GM12873 (cell line): ENCODE results near the gene CFAP100.

ENCODE experiments used
- TF ChIP-seq, protein P1 (sequence below): IDR thresholded peaks from 2 replicates; pipeline ENCODE4 v1.5.1; 2012; ENCODE audit warnings: low read depth, mild to moderate bottlenecking, moderate library complexity, low read length, control low read depth; ENCODE audit not compliant: insufficient read depth; ENCODE audit errors: missing control alignments

The CFAP100 gene

DNA sequence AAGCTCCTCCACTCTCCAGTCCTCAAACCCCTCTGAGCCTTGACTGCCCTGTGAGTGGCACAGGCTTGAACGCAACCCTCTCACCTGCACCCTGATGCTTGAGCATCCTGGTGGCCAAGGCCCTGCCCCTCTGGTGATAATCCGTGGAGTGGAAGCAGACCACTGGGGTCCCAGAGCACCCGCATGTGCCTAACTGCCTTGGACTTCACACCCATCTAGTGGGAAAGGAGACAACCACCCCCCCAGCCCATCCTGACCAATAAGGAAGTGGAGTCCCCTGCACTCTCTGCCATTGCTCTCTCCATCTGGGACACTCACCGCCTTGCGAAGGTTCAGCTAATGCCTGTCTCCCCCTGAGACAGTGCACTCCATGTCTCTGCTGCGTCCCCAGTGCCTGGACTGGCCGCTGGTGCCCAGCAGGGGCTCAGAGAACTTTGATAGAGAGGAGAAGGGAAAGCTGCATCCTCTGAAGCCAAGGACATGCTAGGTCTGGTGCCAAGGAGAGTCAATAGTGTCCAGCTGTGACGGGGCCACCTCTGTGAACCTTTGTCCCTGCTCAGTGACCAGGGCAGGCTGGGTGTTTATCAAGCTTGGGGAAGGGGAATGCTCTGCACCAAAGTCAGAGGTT, 40.9 kb upstream of the CFAP100 start:
- TF ChIP-seq, protein P1, sequence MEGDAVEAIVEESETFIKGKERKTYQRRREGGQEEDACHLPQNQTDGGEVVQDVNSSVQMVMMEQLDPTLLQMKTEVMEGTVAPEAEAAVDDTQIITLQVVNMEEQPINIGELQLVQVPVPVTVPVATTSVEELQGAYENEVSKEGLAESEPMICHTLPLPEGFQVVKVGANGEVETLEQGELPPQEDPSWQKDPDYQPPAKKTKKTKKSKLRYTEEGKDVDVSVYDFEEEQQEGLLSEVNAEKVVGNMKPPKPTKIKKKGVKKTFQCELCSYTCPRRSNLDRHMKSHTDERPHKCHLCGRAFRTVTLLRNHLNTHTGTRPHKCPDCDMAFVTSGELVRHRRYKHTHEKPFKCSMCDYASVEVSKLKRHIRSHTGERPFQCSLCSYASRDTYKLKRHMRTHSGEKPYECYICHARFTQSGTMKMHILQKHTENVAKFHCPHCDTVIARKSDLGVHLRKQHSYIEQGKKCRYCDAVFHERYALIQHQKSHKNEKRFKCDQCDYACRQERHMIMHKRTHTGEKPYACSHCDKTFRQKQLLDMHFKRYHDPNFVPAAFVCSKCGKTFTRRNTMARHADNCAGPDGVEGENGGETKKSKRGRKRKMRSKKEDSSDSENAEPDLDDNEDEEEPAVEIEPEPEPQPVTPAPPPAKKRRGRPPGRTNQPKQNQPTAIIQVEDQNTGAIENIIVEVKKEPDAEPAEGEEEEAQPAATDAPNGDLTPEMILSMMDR = no peak

DNA sequence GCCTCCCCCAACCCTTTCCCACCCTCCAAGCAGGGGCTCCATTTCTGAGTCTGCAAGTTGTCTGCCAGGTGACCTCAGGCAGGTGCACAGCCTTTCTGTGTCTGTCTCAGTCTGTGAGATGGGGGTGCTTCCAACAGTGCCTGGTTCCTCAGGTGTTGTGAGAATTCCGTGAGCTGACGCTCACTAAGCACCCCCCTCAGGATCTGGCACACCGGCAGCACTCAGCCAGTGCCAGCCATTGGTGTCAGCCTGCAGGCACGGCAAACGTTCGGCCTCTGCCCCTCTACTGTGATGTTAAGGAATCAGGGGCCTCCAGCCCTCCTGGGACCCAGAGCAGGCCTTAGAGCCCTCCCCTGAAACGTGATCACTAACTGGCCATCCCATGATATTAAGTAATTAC, 39.9 kb upstream of the CFAP100 start:
- TF ChIP-seq, protein P1 = no peak

DNA sequence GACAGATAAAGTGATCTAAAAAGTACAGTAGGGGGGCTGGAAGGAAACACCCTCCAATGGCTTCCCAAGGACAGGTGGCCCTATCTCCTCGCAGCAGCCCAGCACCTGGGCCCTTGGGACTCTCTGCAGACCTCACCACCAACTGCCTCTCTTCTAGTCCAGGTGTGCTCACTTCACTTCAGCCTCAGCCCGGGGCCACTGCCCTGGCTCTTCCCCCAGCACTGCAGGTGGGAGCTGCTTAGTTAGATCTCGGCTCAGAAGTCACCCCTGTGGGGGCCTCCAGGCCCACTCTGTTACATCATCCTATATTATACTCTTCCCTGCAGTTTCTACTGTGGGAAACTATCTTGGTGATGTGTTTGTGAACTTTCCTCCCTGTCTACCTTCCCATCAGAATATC, 39.5 kb upstream of the CFAP100 start:
- TF ChIP-seq, protein P1 = no peak

DNA sequence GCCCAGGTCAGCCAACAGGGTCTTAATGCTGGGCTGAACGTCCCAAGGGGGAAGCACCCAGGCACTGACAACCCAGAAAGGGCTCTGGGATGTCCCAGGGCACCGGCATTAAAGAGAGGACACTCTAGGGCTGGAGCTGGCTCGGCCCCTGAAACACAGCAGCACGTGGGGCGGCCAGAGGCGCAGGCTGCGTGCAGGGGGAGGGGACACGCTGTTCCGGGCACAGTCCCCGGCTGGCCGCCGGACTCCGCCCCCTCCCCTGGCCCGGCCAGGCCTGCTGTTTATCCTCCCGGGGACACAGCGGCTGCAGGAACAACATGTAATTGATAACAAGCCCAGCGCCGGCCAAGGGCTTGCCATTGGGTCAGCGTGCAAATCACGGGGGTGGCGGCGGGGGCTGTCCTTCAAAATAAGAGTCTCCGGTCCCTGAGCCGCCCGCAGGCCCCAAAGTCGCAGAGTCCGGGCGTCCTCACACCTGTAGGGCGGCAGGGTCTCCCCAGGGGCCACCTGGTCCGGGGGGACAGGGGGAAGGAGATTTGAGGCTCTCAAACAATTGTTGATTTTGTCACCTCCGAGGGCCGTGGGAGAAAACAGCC, 38.8 kb upstream of the CFAP100 start:
- TF ChIP-seq, protein P1 = no peak

DNA sequence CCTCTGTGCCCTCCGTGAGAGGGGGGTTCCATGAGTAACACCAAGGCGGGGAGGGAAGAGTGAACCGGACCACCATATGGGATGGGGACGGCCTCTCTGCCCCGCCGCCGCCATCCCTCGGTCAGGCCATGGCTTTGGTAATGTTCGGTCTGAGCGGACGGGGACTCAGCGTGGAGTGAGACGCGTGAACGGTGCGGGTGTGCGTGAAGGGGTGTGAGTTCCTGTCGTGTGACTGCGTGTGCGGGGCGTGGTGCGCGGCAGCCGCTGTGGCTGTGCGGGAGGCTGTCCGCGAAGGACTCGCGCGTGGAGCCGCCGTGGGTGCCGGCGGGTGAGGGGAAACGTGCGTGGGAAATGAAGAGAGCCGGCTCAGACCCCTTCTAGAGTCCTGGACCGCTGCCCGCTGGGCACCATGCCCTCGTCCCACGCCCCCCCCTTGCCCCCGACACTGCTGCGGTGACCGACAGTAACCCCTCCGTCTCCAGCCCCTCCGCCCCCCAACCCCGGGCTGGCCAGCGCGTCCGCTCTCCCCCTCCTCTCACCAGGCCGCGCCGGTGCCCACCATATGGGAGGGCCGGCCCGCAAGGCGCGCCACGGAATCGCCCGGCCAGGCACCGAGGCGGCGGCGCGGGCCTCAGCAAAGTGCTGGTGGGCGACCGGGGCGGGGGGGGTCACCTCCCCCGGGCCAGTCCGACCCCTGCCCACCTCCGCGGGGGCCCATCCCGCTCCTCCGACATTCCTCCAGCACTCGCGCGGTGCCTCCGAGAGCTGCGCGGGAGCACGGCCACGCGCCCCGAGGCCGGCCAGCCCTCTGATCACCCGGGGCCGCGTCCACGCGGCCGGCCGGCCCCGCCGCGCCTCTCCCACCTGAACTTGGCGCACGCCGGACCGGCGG, 38.1 kb upstream of the CFAP100 start:
- TF ChIP-seq, protein P1 = no peak

DNA sequence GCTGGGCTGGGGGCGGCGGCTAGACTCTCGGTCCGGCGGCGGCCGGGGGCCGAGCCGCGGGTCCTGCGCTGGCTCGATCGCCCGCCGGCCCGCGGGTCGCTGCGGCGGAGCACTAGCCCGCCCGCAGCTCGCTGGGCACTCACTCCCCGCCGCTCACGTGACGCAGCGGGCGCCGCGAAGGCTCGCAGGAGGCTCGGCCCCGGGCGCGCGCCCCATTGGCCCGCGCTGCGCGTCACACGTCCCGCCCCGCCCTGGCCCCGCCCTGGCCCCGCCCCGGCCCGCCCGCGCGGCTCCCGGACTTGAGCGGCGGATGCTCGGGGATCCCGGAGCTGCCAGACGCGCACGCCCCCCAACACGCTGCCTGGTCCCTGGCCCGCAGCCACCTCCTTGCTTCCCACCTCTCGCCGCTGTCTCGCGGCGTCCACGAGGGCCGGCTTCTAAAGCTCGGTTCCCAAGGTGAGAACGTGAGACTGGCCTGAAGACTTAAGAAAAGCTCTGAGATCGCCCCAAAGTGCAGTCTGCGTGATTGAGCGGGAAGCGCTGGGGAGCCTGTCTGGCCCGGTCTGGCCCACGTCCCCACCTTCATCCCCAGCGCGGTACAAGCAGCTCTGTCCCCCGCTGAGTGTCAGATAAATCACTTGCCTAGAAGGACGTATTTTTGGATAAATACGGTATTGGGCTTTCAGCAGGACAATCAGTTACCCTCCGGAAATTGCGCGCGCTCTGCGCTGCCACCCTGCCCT, 37.2 kb upstream of the CFAP100 start, which contains the start of gene KLF15:
Gene KLF15, minus strand, starts transcription at position 114 of the 743 bp plus-strand sequence. CDS start 4,486 bp downstream, outside the sequence.
- TF ChIP-seq, protein P1 = no peak
